PC-9 (cell line): ENCODE measurements around the gene GCH1. TPM values are rescaled to one million over a fixed set of nuclear protein-coding genes. Genes with fewer than 3 reads are reported as not detected.

ENCODE experiments used
- BruUV-seq: library from RNA; stranded (reverse); fragments of 400-500 nt; replicated peaks from 2 replicates; lab custom pipeline; 2021; lab: Mats Ljungman, UMichigan
- CTCF ChIA-PET: fragments of 300-600 bp; sonication (Branson Sonifier 250); formaldehyde crosslinking; loops from one replicate; lab custom pipeline; 2022; ENCODE audit warnings: antibody characterized with exemption; lab: Charles Lee
- POLR2A ChIA-PET: fragments of 300-600 bp; sonication (Branson Sonifier 250); formaldehyde crosslinking; loops from one replicate; lab custom pipeline; 2022; ENCODE audit warnings: antibody characterized with exemption; ENCODE audit not compliant: unreplicated experiment; lab: Charles Lee
- DNase-seq, 2 experiments: peaks; one replicate each; pipeline versions ENCODE4 v3.0.0 to v3.0.0-alpha.2; 2015 to 2022; ENCODE audit warnings: mixed read lengths in 1 of 2
- H2AFZ ChIP-seq: fragments of 200-600 bp; sonication (generic); 2 replicates; pipeline ENCODE4 v1.8.1; 2017; ENCODE audit warnings: antibody characterized with exemption
- H3F3A ChIP-seq: fragments of 200-600 bp; sonication (generic); 2 replicates; pipeline ENCODE4 v1.8.1; 2017; ENCODE audit warnings: antibody characterized with exemption, mild to moderate bottlenecking, low read depth; ENCODE audit not compliant: insufficient read depth
- H3K27ac ChIP-seq: fragments of 200-600 bp; sonication (generic); 2 replicates; pipeline ENCODE4 v1.6.1; 2016; ENCODE audit warnings: mixed run types
- H3K27me3 ChIP-seq: fragments of 200-600 bp; sonication (generic); 2 replicates; pipeline ENCODE4 v1.6.1; 2016; ENCODE audit warnings: low read depth, mixed run types; ENCODE audit not compliant: insufficient read depth
- H3K36me3 ChIP-seq: fragments of 200-600 bp; sonication (generic); 2 replicates; pipeline ENCODE4 v1.6.1; 2016; ENCODE audit warnings: low read depth, mixed run types
- H3K4me1 ChIP-seq: fragments of 200-600 bp; sonication (generic); replicated peaks from 2 replicates; pipeline ENCODE4 v1.6.1; 2016; ENCODE audit warnings: mixed run types; ENCODE audit not compliant: insufficient read depth
- H3K4me2 ChIP-seq: fragments of 200-600 bp; sonication (generic); 2 replicates; pipeline ENCODE4 v1.6.1; 2017; ENCODE audit warnings: mixed run types
- H3K4me3 ChIP-seq: fragments of 200-600 bp; sonication (generic); 2 replicates; pipeline ENCODE4 v1.6.1; 2016; ENCODE audit warnings: mixed run types
- H3K79me2 ChIP-seq: fragments of 200-600 bp; sonication (generic); 2 replicates; pipeline ENCODE4 v1.6.1; 2017; ENCODE audit warnings: low read depth, mixed run types
- H3K9me2 ChIP-seq: fragments of 200-600 bp; sonication (generic); 2 replicates; pipeline ENCODE4 v1.8.1; 2017; ENCODE audit warnings: mild to moderate bottlenecking; ENCODE audit not compliant: insufficient read depth
- H3K9me3 ChIP-seq: fragments of 200-600 bp; sonication (generic); 2 replicates; pipeline ENCODE4 v1.8.1; 2016; ENCODE audit warnings: low read depth; ENCODE audit not compliant: insufficient read depth
- H4K20me1 ChIP-seq: fragments of 200-600 bp; sonication (generic); 2 replicates; pipeline ENCODE4 v1.8.1; 2017; ENCODE audit not compliant: insufficient read depth
- CTCF ChIP-seq: fragments of 200-600 bp; sonication (generic); conservative IDR thresholded peaks from 2 replicates; pipeline ENCODE4 v1.6.1; 2017; ENCODE audit warnings: mixed run types, antibody characterized with exemption, mild to moderate bottlenecking, moderate library complexity
- EZH2 ChIP-seq: fragments of 200-600 bp; sonication (generic); IDR thresholded peaks from 2 replicates; pipeline ENCODE4 v1.8.0; 2017; ENCODE audit warnings: antibody characterized with exemption, low read depth
- intact Hi-C: fragments of 100-400 bp; cut with micrococcal nuclease; formaldehyde crosslinking; loops from one replicate; pipeline ENCODE4 v1.10.0; 2022; ENCODE audit not compliant: unreplicated experiment
- total RNA-seq: library from RNA; stranded (reverse); gene quantifications from 2 replicates; pipeline ENCODE4 v1.2.3, GENCODE V29; 2021

The GCH1 gene
- total RNA-seq, 1 experiment from 2014 or later = 5.1 TPM

- Histone ChIP-seq H3K79me2 (no peaks in the 10 kb centered on the region), H3K9me3 (no peaks in the 10 kb centered on the region)
- CTCF ChIA-PET = no interaction called here
Measured at GRCh38 chr14:54867011-54867410, 35.6 kb downstream of the GCH1 start.

GRCh38 chr14:54866588-54866987, 36.0 kb downstream of the GCH1 start:
- no peaks in the 10 kb centered on the region for H3K36me3 ChIP-seq
- no TSS peak for BruUV-seq
- no peaks in the 10 kb centered on the region for H3K79me2 ChIP-seq
- no peaks in the 10 kb centered on the region for H3K9me3 ChIP-seq
- no peak overlapping the region for H3K4me2 ChIP-seq
- POLR2A ChIA-PET = no interaction called here
- intact Hi-C loops = no loop called here
- TF ChIP-seq EZH2 = no peak
- no peak for TF ChIP-seq CTCF
- H3K4me1 ChIP-seq = no peaks in the 10 kb centered on the region
- DNase-seq = no peak
- CTCF ChIA-PET = interaction anchor here (0.7 kb wide), 1 partner anchor 90 kb away, joined by 3 read pairs; no protein-coding TSS in a partner anchor
- H2AFZ ChIP-seq = no peak overlapping the region
- H3K27me3 ChIP-seq = no peaks in the 10 kb centered on the region
- H3F3A ChIP-seq = no peaks in the 10 kb centered on the region
- H3K9me2 ChIP-seq = no peaks in the 10 kb centered on the region
- no peak overlapping the region for H3K4me3 ChIP-seq
- H3K27ac ChIP-seq = no peak overlapping the region
- no peaks in the 10 kb centered on the region for H4K20me1 ChIP-seq

More at GRCh38 chr14:54867011-54867410, 35.6 kb downstream of the GCH1 start:
- POLR2A ChIA-PET = no interaction called here
- Histone ChIP-seq H3F3A (no peaks in the 10 kb centered on the region), H4K20me1 (no peaks in the 10 kb centered on the region), H2AFZ (no peak overlapping the region), H3K4me1 (no peaks in the 10 kb centered on the region), H3K4me3 (no peak overlapping the region), H3K36me3 (no peaks in the 10 kb centered on the region), H3K9me2 (no peaks in the 10 kb centered on the region), H3K27ac (no peak overlapping the region), H3K4me2 (no peak overlapping the region), H3K27me3 (no peaks in the 10 kb centered on the region)
- intact Hi-C loops = no loop called here
- BruUV-seq = no TSS peak
- DNase-seq = no peak
- TF ChIP-seq CTCF (no peak), EZH2 (no peak)

- Histone ChIP-seq H4K20me1 (no peaks in the 10 kb centered on the region), H3K27me3 (no peaks in the 10 kb centered on the region), H2AFZ (no peak overlapping the region), H3K4me3 (no peak overlapping the region), H3K9me3 (no peaks in the 10 kb centered on the region), H3F3A (no peaks in the 10 kb centered on the region), H3K4me1 (no peaks in the 10 kb centered on the region), H3K4me2 (no peak overlapping the region), H3K79me2 (no peaks in the 10 kb centered on the region), H3K9me2 (no peaks in the 10 kb centered on the region), H3K27ac (no peak overlapping the region), H3K36me3 (no peaks in the 10 kb centered on the region)
- BruUV-seq = no TSS peak
- ChIA-PET CTCF (no interaction called here), POLR2A (no interaction called here)
- TF ChIP-seq CTCF (no peak), EZH2 (no peak)
- DNase-seq = no peak
- intact Hi-C loops = no loop called here
Measured at GRCh38 chr14:54864526-54864925, 38.1 kb downstream of the GCH1 start.
